NCI-H128 (cell line): ENCODE data around the gene TRMT10A.

Source experiments
- DNase-seq: peaks from one replicate; lab custom pipeline; 2025; ENCODE audit not compliant: unreplicated experiment; lab: John Stamatoyannopoulos, UW

Gene TRMT10A

GRCh38 chr4:99563310-99564186 is at the start of gene TRMT10A:
TRMT10A (minus strand) TSS chr4:99564039; CDS start chr4:99559338, 4,701 bp downstream.
- DNase-seq: peak; percentile 73

GRCh38 chr4:99612704-99613103 is 48.9 kb upstream of the TRMT10A start:
- DNase-seq: no peak

- no peak for DNase-seq
Measured at GRCh38 chr4:99612281-99612680, 48.4 kb upstream of the TRMT10A start.

GRCh38 chr4:99610605-99611175 is 46.9 kb upstream of the TRMT10A start:
- DNase-seq: no peak

GRCh38 chr4:99608417-99608816 is 44.6 kb upstream of the TRMT10A start:
- no peak for DNase-seq

- no peak for DNase-seq
Measured at GRCh38 chr4:99606716-99607115, 42.9 kb upstream of the TRMT10A start.

- no peak for DNase-seq
Measured at GRCh38 chr4:99594818-99595217, 31.0 kb upstream of the TRMT10A start.

- no peak for DNase-seq
Measured at GRCh38 chr4:99593781-99594641, 30.2 kb upstream of the TRMT10A start.

GRCh38 chr4:99591757-99592156 is 27.9 kb upstream of the TRMT10A start:
- no peak for DNase-seq

- DNase-seq: no peak
Measured at GRCh38 chr4:99587803-99588202, 24.0 kb upstream of the TRMT10A start.

GRCh38 chr4:99587309-99587708 is 23.5 kb upstream of the TRMT10A start:
- no peak for DNase-seq

- no peak for DNase-seq
Measured at GRCh38 chr4:99586797-99587196, 23.0 kb upstream of the TRMT10A start.

GRCh38 chr4:99586322-99586721 is 22.5 kb upstream of the TRMT10A start:
- DNase-seq: no peak

GRCh38 chr4:99585516-99585915 is 21.7 kb upstream of the TRMT10A start:
- DNase-seq: no peak

GRCh38 chr4:99578714-99579113 is 14.9 kb upstream of the TRMT10A start:
- no peak for DNase-seq

GRCh38 chr4:99574530-99575324 is 10.9 kb upstream of the TRMT10A start, which contains the start of gene MTTP:
MTTP (plus strand) TSS chr4:99574824; CDS start chr4:99574910, 86 bp downstream.
- no peak for DNase-seq

GRCh38 chr4:99573735-99574368 is 10.0 kb upstream of the TRMT10A start:
- DNase-seq: no peak

- DNase-seq: no peak
Measured at GRCh38 chr4:99572527-99573240, 8.8 kb upstream of the TRMT10A start.

- DNase-seq: no peak
Measured at GRCh38 chr4:99571883-99572282, 8.0 kb upstream of the TRMT10A start.

- DNase-seq: peak; percentile 16
Measured at GRCh38 chr4:99564921-99565320, 1.1 kb upstream of the TRMT10A start.
